HPDE6-E6E7 (cell line): Measurements from ENCODE around the gene ACTL7B.
"Not testable (repeated sequence)": the region's sequence is repeated elsewhere in the genome, so short reads cannot be mapped to it uniquely, and the experiment has no call there.

Experiments
- DNase-seq: peaks from one replicate; pipeline ENCODE4 v3.0.0; 2011; ENCODE audit warnings: missing footprints; ENCODE audit errors: extremely low spot score

The ACTL7B gene

DNA sequence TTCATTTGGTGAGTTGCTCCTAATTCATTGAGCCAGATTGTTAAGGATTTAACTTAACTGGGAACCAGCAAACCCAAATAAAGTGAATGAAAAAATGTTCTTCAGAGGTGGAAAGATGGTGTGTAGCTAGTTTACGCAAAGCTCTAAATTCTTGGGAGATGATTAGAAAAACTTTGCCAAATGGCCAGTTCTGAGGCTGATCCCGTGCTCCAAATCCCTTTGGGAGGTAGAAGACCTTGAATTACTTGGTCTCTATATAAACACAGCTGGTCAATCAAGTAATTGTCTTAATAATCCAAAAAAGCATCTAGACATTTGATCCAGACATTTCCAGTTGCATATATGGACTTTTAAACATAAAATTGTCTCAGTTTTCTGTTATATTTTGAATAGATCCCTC lies 11.4 kb downstream of the ACTL7B start:
- no peak for DNase-seq

DNA sequence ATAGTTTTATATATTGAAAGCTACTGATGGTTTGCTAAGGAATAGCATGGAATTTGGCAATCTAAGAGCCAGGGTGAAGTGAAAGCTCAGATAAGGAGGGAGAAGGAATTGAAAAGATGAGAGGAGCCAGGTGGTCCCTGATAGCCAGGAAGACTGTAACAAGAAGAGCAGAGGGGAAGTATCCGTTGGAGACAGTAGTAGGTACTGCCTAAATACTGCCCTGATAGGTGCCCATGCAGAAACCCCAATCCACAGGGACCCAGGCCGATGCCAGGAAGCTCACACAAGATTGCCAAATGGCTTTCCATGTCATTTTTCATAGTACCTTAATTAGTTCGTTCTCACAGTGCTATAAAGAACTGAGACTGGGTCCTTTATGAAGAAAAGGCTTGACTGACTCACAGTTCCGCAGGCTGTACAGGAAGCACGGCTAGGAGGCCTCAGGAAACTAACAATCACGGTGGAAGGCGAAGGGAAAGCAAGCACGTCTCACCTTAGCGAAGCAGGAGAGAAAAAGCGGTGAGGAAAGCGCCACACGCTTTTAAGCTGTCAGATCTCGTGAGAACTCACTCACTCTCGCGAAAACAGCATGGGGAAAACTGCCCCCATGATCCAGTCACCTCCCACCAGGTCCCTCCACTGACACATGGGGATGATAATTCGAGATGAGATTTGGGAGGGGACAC lies 13.0 kb downstream of the ACTL7B start:
- no peak for DNase-seq

DNA sequence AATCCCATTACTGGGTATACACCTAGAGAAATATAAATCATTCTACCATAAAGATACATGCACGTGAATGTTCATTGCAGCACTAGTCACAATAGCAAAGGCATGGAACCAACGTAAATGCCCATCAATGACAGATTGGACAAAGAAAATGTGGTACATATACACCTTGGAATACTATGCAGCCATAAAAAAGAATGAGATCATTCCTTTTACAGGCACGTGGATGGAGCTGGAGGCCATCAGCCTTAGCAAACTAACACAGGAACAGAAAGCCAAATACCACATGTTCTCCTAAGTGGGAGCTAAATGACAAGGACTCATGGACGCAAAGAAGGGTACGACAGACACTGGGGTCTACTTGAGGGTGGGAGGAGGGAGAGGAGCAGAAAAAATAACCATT lies 16.2 kb downstream of the ACTL7B start:
- not testable (repeated sequence) for DNase-seq

DNA sequence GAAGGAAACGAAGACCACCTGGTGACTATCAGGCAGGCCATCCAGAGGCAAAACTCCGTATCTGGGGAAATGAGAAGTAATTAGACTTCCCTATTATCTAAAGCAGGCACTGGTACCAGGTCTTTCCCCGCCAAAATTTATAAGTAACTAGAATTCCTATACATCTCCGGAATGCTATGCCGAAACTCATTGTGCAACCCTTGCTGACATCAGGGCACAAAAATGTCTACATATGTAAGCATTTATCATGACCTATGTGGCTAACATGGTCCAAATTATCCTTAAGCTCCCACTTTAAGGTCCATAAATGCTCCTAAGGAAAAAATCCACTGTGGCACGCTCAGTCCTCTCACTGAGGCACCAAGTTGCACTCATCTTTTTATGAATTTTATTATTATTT lies 17.8 kb downstream of the ACTL7B start:
- DNase-seq = no peak

DNA sequence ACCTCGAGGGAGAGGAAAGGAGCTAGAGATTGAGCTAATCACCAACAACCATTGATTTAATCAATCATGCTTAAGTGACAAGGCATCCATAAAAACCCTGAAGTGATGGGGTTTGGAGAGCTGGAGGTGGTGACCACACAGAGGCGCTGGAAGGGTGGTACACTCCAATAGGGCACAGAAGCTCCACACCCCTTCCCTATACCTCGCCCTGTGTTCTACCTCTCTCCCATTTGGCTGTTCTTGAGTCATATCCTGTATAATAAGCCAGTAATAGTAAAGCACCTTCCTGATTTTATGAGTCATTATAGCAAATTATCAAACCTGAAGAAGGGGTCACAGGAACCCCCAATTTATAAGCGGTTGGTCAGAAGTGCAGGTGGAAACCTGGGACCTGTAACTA lies 18.3 kb downstream of the ACTL7B start:
- no peak for DNase-seq

DNA sequence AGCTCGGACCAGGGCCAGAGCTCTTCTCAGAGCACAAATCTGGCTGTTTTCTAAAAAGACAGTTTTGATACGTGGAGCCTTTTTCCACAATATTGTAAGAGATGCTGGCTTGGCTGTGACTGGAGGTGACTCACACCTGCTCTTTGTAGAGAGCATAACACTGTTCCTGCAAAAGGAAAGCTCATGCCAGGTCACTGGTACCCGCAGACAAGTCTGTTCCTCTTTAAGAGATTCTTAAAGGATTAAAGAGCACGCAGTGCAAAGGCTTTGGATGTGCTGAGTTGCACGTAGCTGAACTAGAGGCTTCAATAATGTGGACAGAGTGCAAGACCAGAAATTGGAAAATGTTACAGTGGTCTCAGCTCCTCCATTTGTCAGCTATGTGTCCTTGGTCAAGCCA lies 19.0 kb downstream of the ACTL7B start:
- DNase-seq = no peak

DNA sequence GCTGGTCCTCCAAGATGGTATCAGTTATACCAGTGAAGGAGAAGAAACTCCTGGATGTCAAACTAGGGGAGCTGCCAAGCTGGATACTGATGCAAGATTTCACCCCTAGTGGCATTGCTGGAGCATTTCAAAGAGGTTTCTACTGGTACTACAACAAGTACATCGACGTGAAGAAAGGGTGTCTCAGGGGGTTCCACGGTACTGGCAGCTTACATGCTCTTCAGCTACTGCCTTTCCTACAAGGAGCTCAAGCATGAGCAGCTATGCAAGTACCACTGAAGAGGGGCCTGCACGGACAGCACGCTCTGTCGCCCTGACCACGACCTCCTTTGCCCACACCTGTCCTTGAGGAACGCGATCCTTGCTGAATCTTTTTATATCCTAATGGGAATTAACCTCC lies 19.5 kb downstream of the ACTL7B start:
- DNase-seq = no peak

DNA sequence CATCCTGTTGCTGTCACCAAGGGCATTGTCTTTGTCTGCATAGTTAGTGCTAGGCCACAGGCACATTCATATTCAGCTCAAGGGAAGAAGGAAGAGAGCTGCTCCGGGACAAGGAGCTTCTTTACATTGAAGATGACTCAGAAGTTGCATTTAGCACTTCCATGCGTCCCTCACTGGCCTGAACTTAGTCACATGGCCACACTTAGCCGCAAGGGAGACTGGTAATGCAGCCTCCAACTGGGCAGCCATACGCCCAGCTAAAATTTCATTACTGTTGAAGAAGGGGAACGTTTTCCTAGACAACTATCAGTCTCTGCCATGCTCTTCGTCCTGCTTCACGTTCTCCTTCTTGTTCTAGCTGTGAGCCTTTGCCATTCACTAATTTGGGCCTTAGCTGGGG lies 20.0 kb downstream of the ACTL7B start:
- DNase-seq = no peak

DNA sequence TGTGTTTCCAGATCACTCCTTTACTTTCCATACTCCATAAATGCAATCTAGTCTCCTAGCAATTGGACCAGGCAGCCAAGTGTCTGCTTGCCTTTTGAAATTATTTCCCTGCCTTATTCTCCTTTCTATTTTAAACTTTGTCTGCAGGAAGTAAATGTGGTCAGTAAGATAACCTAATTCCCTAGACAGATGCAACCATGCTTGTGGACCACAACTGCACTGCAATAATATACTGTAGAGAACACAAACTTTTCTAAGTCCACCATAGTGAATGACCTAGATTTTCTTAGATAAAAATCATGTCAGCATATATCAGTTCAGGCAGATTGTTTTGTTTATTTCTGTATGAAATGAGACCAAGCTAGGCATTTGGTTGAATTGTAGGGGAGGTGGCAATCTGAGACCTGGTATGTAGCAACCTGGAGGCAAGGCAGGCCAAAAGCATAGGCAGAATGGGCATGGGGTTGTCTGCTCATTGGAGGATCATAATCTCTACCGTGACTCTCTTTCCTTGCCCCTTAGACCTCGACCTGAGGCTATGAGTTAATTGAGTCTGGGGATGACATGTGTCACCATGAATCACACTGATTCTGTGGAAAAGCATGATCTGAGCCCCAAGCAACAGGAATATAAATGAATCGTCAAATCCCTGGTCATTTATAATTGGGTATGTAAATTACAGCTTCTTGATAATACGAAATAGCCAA lies 20.7 kb downstream of the ACTL7B start:
- DNase-seq = peak; percentile 61

DNA sequence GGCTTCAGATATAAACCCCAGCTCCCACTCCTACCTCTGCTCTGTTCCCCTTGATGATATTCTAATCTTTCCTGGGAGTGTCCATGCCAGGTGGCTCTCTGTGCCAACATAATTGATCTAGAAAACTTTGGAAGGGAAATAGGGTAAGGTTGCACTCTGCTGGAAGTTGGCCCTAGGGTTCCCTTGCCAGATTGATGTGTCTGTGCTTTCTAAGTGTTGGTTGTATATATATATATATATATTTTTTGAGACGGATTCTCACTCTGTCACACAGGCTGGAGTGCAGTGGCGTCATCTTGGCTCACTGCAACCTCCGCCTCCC lies 23.6 kb downstream of the ACTL7B start:
- no peak for DNase-seq

DNA sequence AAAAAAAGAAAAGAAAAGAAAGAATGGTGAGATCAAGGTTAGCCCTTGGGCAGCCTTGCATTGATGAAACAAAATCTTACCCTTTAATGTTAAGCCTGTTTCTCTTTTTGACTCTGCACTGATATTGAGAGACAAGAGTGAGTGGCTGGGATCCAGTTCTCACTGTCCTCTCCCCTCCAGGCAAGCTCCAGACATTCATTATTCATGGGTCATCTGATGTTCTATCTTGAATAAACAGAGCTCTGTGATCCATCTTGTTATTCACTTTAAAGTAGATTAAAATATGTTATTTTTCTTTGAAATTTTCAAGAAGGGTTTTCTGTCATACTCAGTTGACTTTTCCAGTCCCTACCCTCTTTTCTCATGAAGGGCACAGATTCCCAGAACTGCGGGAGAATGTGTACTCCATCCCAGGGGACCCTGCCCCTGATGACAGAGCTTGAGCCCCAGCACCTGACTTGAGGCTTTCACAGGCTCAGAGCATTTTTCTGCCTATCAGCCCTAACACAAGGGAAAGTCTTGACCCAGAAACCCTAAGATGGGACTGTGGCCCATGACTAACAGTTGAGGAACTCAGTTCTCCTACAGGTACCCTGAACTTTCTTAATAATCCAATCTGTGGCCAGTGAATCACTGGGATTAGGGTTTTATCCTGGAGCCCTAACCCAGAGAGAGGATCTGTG lies 24.1 kb downstream of the ACTL7B start:
- peak; percentile 41 for DNase-seq

DNA sequence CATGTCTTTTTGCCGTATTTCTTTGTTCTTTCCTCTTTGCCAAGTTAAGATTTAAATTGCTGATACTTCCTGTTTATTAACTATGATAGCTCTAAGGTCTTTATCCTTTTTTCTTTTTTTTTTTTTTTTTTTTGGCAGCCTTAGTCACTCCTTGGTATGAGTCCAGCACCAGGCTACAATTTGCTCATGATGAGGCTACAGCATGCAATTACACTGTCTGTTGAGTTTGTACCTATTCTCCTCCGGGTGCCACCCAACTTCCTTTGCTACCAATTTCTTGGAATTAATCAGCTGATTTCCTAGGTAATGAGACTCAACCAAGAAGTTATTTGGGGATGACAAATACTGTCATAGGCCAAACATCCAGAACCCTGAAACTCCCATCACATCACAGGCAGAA lies 25.5 kb downstream of the ACTL7B start:
- no peak for DNase-seq

DNA sequence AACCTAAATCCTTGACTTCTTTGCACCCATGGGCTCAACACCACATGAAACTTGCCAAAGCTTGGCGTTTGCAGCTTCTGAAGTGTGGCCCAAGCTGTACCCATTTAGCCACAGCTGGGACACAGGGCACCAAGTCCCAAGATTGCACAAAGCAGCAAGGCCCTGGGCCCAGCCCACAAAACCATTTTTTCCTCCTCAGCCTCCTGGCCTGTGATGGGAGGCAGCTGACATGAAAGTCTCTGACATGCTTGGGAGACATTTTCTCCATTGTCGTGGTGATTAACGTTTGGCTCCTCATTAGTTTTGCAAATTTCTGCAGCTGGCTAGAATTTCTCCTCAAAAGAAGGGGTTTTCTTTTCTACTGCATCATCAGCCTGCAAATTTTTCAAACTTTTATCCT lies 32.0 kb downstream of the ACTL7B start:
- no peak for DNase-seq

DNA sequence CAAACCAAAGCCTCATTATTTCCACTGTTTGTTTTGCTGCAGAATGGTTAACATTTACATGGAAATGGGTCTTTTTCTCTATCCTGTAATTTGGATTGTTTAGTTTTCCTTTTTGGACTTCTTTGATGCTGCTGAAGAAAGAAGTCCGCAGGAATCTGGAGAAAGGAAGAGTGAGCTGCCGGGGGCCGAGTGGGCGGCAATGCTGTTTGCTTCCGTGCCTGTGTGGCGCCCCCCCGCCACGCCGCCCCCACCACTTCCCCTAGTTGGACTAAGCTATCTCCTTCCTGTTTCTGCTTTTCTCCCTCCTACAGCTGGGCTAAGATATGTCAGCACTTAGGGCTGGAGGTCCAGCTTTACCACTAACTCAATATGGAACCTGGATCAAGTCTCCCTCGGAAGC lies 39.7 kb downstream of the ACTL7B start:
- DNase-seq = no peak

DNA sequence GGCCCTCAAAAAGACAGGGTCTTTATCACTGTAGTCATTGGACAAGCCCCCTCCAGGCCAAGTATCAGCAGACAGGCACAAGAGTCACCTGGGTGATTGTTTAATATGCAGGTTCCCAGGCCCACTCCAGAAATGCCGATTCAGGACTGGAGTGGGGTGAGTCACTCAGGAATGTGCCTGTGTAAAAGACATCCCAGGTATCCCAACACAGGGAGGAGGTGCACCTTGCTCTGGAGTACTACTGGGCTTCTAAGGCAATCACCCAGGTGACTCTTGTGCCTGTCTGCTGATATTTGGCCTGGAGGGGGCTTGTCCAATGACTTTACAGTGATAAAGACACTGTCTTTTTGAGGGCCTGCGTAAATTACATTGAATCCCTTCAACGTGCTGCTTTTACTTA lies 40.6 kb downstream of the ACTL7B start:
- peak; percentile 49 for DNase-seq

DNA sequence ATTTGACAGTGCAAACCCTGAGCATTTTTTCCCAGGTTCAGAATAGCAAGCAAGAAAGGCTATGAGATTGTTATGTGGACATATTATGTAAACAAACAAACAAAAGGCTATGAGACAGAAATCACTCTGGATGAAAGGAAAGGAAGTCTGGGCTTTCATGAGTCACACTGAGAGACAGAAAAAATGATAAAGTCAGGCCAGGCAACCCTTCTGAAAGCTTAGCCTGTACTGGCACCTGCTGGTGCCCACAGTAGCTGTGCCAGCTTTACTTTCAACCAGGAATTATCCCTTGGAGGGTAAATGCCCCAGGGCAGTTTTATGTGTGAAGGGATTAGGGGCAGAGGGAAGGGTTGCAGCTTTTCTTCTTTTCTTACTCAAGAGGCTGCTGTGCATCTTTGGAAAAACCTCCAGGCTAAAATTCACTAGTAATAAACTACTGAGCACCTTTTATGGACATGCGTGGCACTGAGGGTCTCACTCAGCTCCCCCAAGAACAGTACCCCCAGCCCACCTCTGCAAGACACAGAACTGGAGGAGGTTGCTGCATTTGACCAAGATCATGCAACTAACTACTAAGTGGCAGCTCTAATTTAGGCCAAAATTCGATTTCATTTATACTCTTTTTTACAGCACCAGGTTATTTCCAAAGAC lies 41.7 kb downstream of the ACTL7B start:
- peak; percentile 92 for DNase-seq

DNA sequence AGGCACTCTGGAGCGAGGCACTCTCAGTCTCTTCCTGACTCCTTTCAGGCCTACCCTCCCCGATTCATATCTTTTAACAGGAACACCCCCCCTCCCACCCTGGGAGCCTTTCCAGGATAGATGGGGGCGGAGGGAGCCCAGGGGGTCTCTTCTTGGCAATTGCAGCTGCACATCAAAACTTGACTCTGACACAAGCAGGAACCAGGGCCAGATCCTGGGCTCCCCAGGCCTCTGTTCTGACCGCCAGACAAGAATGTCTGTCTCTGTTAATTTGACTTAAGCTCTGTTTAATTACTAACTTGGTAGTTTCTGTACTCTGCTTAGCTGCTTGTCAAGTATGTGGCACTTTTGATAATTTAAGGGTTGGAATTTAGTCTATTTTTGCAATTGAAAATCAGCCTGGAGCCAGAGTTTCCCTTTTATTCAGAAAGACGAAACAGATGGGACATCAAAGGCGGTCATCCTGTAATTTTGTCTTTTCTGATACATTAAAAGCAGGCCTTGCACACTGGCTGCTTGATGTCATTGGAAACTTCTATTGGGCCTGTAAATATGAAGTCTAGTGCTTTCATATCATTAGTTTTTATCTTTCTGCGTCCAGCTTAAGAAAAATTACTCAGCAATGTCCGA lies 43.3 kb downstream of the ACTL7B start:
- no peak for DNase-seq

DNA sequence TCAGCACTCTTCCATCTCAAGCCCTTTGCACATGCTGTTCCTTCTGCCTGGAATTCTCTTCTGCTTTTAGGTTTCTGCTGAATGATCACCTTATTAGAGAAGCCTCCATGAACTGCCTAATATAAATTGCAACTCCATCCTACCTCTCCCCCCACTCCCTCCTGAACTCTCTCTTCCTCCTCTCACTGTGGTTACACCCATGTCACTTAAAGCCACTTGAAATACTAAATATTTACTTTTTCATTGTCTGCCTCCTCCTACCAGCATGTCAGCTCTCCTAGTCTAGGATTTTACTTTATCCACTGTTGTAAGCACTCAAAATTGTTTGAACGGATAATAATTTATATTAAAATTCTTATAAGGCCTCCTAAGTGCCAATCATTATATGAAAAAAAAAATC lies 43.8 kb downstream of the ACTL7B start:
- DNase-seq = no peak

DNA sequence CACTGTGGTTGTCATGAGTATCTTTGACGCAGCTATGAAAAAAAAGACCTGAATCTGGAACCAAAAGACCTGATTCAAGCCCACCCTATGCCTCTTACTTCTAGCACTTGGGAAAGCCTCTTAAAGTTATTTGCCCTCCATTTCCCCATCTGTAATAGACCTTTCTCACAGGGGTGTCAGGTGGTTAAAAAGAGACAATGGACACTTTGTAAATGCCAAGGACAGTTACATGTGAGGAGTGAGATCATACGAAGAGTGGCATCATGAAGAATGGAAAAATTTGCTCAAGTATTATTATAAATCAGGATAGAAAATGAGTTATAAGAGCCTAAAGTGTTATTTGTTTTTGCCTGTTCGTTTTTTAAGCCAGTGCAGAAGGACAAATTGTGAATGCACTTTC lies 46.5 kb downstream of the ACTL7B start:
- no peak for DNase-seq
